ENCODE results near the gene LDLRAD1. TPM values are rescaled to one million over a fixed set of nuclear protein-coding genes. Genes with fewer than 3 reads are reported as not detected.

LDLRAD1 gene
- total RNA-seq, 1 experiment from 2014 or later, result 0.30 TPM

- no peak for TF ChIP-seq MAX (IDR thresholded peaks at IDR 0.05)
- no peak for TF ChIP-seq ZNF274 (IDR thresholded peaks at IDR 0.05; ENCODE audit: low read depth, low read length)
- no peak for TF ChIP-seq SP1 (IDR thresholded peaks at IDR 0.05; ENCODE audit: low read depth)
- no peak for TF ChIP-seq EZH2 (IDR thresholded peaks at IDR 0.05)
- TF ChIP-seq CTCF (IDR thresholded peaks at IDR 0.05 in 2 of 3, conservative IDR thresholded peaks at IDR 0.05 in 1 of 3; ENCODE audit: borderline replicate concordance in 1 of 3, insufficient read depth in 1 of 3, low read depth in 2 of 3, low read length in 2 of 3), result no peak
- no peak for TF ChIP-seq CEBPB (IDR thresholded peaks at IDR 0.05; ENCODE audit: low read depth)
- TF ChIP-seq POLR2AphosphoS5 (IDR thresholded peaks at IDR 0.05; ENCODE audit: low read depth, low read length), result no peak
- no peak for TF ChIP-seq EGR1 (IDR thresholded peaks at IDR 0.05; ENCODE audit: low read depth)
- no peak for TF ChIP-seq ATF3 (IDR thresholded peaks at IDR 0.05)
- TF ChIP-seq TCF7L2 (IDR thresholded peaks at IDR 0.05; ENCODE audit: borderline replicate concordance, extremely low read depth, insufficient read depth, insufficient read length), result no peak
- no peak for TF ChIP-seq CBX3 (IDR thresholded peaks at IDR 0.05; ENCODE audit: low read depth)
- no peak for TF ChIP-seq ELF1 (IDR thresholded peaks at IDR 0.05; ENCODE audit: borderline replicate concordance, low read depth)
- no peak for TF ChIP-seq JUND (IDR thresholded peaks at IDR 0.05)
- TF ChIP-seq POLR2A (IDR thresholded peaks at IDR 0.05; ENCODE audit: borderline replicate concordance, extremely low read depth, insufficient read depth, insufficient read length), result no peak
- TF ChIP-seq FOSL1 (IDR thresholded peaks at IDR 0.05; ENCODE audit: low read depth), result no peak
- TF ChIP-seq RAD21 (IDR thresholded peaks at IDR 0.05; ENCODE audit: low read depth), result no peak
- TF ChIP-seq REST (IDR thresholded peaks at IDR 0.05; ENCODE audit: low read depth), result no peak
- H3K9me3 ChIP-seq (ENCODE audit: control insufficient read depth in 1 of 2, insufficient read depth in 1 of 2, low read depth in 1 of 2, low read length in 2 of 2), result no peaks in the 10 kb centered on the region
- ChIA-PET CTCF (no interaction called here), RAD21 (ENCODE audit: low non-redundant PET in 1 of 2, low total read pairs in 2 of 2, uncharacterized antibody in 2 of 2, unreplicated experiment in 2 of 2) (no interaction called here), POLR2A (no interaction called here)
- H3K4me3 ChIP-seq (replicated peaks in 1 of 2; ENCODE audit: low read depth in 1 of 2, low read length in 2 of 2), result no peak overlapping the region
- H3K9ac ChIP-seq (ENCODE audit: low read length), result no peak overlapping the region
- H4K20me1 ChIP-seq (ENCODE audit: insufficient read depth), result no peaks in the 10 kb centered on the region
- no peak for DNase-seq (ENCODE audit: low read depth, low spot score)
- no TSS peak for BruUV-seq (replicated peaks)
- ATAC-seq, result no peak
- H3K4me2 ChIP-seq (ENCODE audit: low read length), result no peak overlapping the region
- no peaks in the 10 kb centered on the region for H3K9me2 ChIP-seq (ENCODE audit: insufficient read depth)
- H3K36me3 ChIP-seq (ENCODE audit: control insufficient read depth in 1 of 2, insufficient read depth in 2 of 2, low read length in 2 of 2), result no peaks in the 10 kb centered on the region
- no peak overlapping the region for H3K27ac ChIP-seq (ENCODE audit: low read depth, low read length)
- no peaks in the 10 kb centered on the region for H3K79me2 ChIP-seq (ENCODE audit: insufficient read depth, low read length)
- H2AFZ ChIP-seq (ENCODE audit: low read depth, low read length, poor library complexity, severe bottlenecking), result no peak overlapping the region
- no peaks in the 10 kb centered on the region for H3K27me3 ChIP-seq (ENCODE audit: insufficient read depth, low read length)
- no peaks in the 10 kb centered on the region for H3K4me1 ChIP-seq (ENCODE audit: control insufficient read depth in 1 of 2, insufficient read depth in 2 of 2, low read length in 2 of 2)
- intact Hi-C loops (cut with micrococcal nuclease), result no loop called here
Measured at GRCh38 chr1:54004481-54005049, 13.4 kb downstream of the LDLRAD1 start.

Measured in HCT116 (cell line).